Spleen (tissue), 7 donors: ENCODE results near the gene NEU3.

Experiments used
- POLR2AphosphoS5 ChIP-seq, 3 donors: sonication (generic); formaldehyde crosslinking; IDR thresholded peaks; one replicate each; pipeline ENCODE4 v1.5.1; 2017; ENCODE audit warnings: antibody characterized with exemption in 3 of 3
- TF ChIP-seq, protein P1 (sequence below), 11 experiments: fragments of 200-600 bp in 7 of 11; fragments of 450-650 bp in 4 of 11; sonication (generic) in 4 of 11; IDR thresholded peaks in 8 of 11; conservative IDR thresholded peaks in 3 of 11; 1 replicate in 7 of 11; 2 replicates in 4 of 11; pipeline versions ENCODE4 v1.4.0 to v1.8.0; 2016 to 2021; ENCODE audit warnings: antibody characterized with exemption in 11 of 11, inconsistent platforms in 4 of 11, mild to moderate bottlenecking in 1 of 11
- donor health status: DM: no; HTN: no; CAD: no; lungs with moderate emphysema.
- donor health status: DM: no; HTN: no; CAD: no.
- donor health status: DM: no; HTN: no; CAD: no.

DNA sequence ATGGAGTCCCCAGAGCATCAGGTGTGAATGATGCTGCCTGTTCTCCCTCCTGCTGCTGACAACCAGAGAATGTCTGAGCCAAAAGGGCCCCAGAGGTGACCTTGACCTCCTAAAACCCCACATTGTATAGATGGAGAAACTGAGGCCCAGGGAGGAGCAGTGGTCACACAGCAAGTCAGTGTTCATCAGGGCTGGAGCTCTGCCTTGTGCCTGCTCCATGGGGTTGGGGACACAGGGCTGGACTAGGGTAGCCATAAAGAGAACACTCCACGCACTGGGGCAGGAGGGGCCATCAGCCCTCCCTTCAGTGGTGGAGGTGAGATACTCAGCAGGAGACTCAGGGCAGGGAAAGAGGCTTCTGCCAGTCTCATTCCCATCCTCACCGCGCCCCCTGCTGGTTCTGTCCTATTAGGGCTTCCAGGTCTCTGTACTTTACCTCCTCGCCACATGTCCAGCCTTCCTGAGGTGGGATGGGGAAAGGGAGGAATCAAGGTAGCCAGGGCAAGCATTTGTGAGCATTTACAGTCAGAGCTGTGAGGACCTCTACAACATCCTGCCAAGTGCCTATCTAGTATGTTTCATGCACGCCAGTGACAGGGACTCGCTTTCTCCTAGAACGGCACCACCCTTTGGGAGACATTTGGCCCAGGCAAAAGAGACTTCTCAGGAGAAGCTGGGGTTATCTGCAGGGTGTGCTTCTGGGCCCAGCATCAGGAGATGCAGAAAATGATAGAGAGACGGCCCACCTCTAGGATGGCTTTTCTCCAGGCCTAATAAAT lies 43.2 kb downstream of the NEU3 start:
- TF ChIP-seq, protein P1, sequence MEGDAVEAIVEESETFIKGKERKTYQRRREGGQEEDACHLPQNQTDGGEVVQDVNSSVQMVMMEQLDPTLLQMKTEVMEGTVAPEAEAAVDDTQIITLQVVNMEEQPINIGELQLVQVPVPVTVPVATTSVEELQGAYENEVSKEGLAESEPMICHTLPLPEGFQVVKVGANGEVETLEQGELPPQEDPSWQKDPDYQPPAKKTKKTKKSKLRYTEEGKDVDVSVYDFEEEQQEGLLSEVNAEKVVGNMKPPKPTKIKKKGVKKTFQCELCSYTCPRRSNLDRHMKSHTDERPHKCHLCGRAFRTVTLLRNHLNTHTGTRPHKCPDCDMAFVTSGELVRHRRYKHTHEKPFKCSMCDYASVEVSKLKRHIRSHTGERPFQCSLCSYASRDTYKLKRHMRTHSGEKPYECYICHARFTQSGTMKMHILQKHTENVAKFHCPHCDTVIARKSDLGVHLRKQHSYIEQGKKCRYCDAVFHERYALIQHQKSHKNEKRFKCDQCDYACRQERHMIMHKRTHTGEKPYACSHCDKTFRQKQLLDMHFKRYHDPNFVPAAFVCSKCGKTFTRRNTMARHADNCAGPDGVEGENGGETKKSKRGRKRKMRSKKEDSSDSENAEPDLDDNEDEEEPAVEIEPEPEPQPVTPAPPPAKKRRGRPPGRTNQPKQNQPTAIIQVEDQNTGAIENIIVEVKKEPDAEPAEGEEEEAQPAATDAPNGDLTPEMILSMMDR (IDR thresholded peaks at IDR 0.05 in 8 of 11, conservative IDR thresholded peaks at IDR 0.05 in 3 of 11) = peak in 10 of 11 experiments; percentile 24 to 74 (median 62)
- TF ChIP-seq POLR2AphosphoS5 (IDR thresholded peaks at IDR 0.05) = no peak
